HepG2 (cell line): Measurements from ENCODE around the gene DPH6. TPM values are rescaled to one million over a fixed set of nuclear protein-coding genes. Genes with fewer than 3 reads are reported as not detected.

ENCODE experiments used
- BRD4 ChIP-seq: sonication (generic); formaldehyde crosslinking; IDR thresholded peaks from 2 replicates; pipeline ENCODE4 v1.4.0; 2020; ENCODE audit warnings: missing genetic modification reagents
- DNMT3B ChIP-seq: conservative IDR thresholded peaks from 2 replicates; pipeline ENCODE4 v1.6.1; 2016; ENCODE audit warnings: missing biosample characterization, control low read depth
- IRF1 ChIP-seq: sonication (generic); formaldehyde crosslinking; IDR thresholded peaks from 2 replicates; pipeline ENCODE4 v1.4.0; 2020; ENCODE audit warnings: low read depth, mild to moderate bottlenecking, missing genetic modification reagents
- JARID2 ChIP-seq: sonication (generic); formaldehyde crosslinking; IDR thresholded peaks from 2 replicates; pipeline ENCODE4 v1.8.1; 2023; ENCODE audit warnings: missing genetic modification reagents, inconsistent platforms; ENCODE audit not compliant: insufficient replicate concordance
- MIXL1 ChIP-seq: IDR thresholded peaks from 2 replicates; pipeline ENCODE4 v1.6.1; 2016
- NCOA2 ChIP-seq: sonication (generic); formaldehyde crosslinking; IDR thresholded peaks from 2 replicates; pipeline ENCODE4 v1.8.0; 2022; ENCODE audit warnings: inconsistent platforms
- NCOA5 ChIP-seq: sonication (generic); formaldehyde crosslinking; IDR thresholded peaks from 2 replicates; pipeline ENCODE4 v1.4.0; 2020; ENCODE audit warnings: missing genetic modification reagents
- SRSF4 ChIP-seq: fragments of 200-400 bp; formaldehyde crosslinking; IDR thresholded peaks from one replicate; pipeline ENCODE4 v1.6.1; 2018; ENCODE audit warnings: mild to moderate bottlenecking, low read depth, low read length, moderate library complexity; ENCODE audit not compliant: poor library complexity, severe bottlenecking
- STAT5B ChIP-seq: sonication (generic); formaldehyde crosslinking; IDR thresholded peaks from 2 replicates; pipeline ENCODE4 v1.4.0; 2020; ENCODE audit warnings: missing genetic modification reagents
- TP53 ChIP-seq: sonication (generic); formaldehyde crosslinking; conservative IDR thresholded peaks from 2 replicates; pipeline ENCODE4 v1.4.0; 2020; ENCODE audit warnings: missing genetic modification reagents
- ZNF121 ChIP-seq: sonication (generic); formaldehyde crosslinking; IDR thresholded peaks from 2 replicates; pipeline ENCODE4 v1.5.0; 2020; ENCODE audit warnings: mild to moderate bottlenecking, missing genetic modification reagents
- ZNF224 ChIP-seq: sonication (generic); formaldehyde crosslinking; IDR thresholded peaks from 2 replicates; pipeline ENCODE4 v1.5.0; 2020; ENCODE audit warnings: mild to moderate bottlenecking, missing genetic modification reagents
- ZNF331 ChIP-seq: sonication (generic); formaldehyde crosslinking; IDR thresholded peaks from 2 replicates; pipeline ENCODE4 v1.4.0; 2020; ENCODE audit warnings: missing genetic modification reagents
- ZNF431 ChIP-seq: sonication (generic); formaldehyde crosslinking; IDR thresholded peaks from 2 replicates; pipeline ENCODE4 v1.9.0; 2022; ENCODE audit warnings: missing genetic modification reagents, low read depth, mild to moderate bottlenecking, borderline replicate concordance
- ZNF543 ChIP-seq: sonication (generic); formaldehyde crosslinking; IDR thresholded peaks from 2 replicates; pipeline ENCODE4 v1.4.0; 2020; ENCODE audit warnings: mild to moderate bottlenecking, missing genetic modification reagents
- ZSCAN30 ChIP-seq: sonication (generic); formaldehyde crosslinking; IDR thresholded peaks from 2 replicates; pipeline ENCODE4 v1.5.0; 2020; ENCODE audit warnings: mild to moderate bottlenecking, missing genetic modification reagents
- polyA plus RNA-seq, 8 experiments: library from polyadenylated mRNA; depleted of rRNA in 3 of 8; stranded (reverse) in 7 of 8; unstranded in 1 of 8; fragments of >200 nt; fragmentation: Illumina TruSeq in 4 of 8; extraction: Trizol in 4 of 8; gene quantifications; 2 replicates each; pipeline versions ENCODE4 v1.2.1 to v1.2.3, GENCODE V29; 2011 to 2016; ENCODE audit warnings: low read depth in 4 of 8, missing spikeins in 1 of 8, mixed read lengths in 1 of 8; ENCODE audit not compliant: insufficient read depth in 1 of 8
- total RNA-seq, 5 experiments: library from RNA; depleted of rRNA; stranded (reverse); fragments of >200 nt; fragmentation: Illumina TruSeq; extraction: Trizol; gene quantifications; 2 replicates each; pipeline ENCODE4 v1.2.3, GENCODE V29; 2016; ENCODE audit warnings: low read depth in 1 of 5
- TF ChIP-seq, protein P1 (sequence below): sonication (generic); formaldehyde crosslinking; IDR thresholded peaks from 2 replicates; pipeline ENCODE4 v1.4.0; 2020; ENCODE audit warnings: missing genetic modification reagents, borderline replicate concordance
- TF ChIP-seq, protein P2 (sequence below): IDR thresholded peaks from 2 replicates; pipeline ENCODE4 v1.6.1; 2016; ENCODE audit warnings: low read depth
- TF ChIP-seq, protein P3 (sequence below): sonication (generic); formaldehyde crosslinking; IDR thresholded peaks from 2 replicates; pipeline ENCODE4 v1.5.0; 2020; ENCODE audit warnings: mild to moderate bottlenecking, missing genetic modification reagents, moderate library complexity
- TF ChIP-seq, protein P4 (sequence below): sonication (generic); formaldehyde crosslinking; IDR thresholded peaks from 2 replicates; pipeline ENCODE4 v1.5.0; 2020; ENCODE audit warnings: mild to moderate bottlenecking, missing genetic modification reagents, borderline replicate concordance

Gene DPH6
- total and polyA plus RNA-seq, 2 of the 13 experiments (the other 11 are each of a cell fraction or from before 2014, with no cell fraction given): 10.2 to 25.8 TPM

GRCh38 chr15:35545824-35546510 lies at the start of gene DPH6 (continued):
- TF ChIP-seq, protein P1, sequence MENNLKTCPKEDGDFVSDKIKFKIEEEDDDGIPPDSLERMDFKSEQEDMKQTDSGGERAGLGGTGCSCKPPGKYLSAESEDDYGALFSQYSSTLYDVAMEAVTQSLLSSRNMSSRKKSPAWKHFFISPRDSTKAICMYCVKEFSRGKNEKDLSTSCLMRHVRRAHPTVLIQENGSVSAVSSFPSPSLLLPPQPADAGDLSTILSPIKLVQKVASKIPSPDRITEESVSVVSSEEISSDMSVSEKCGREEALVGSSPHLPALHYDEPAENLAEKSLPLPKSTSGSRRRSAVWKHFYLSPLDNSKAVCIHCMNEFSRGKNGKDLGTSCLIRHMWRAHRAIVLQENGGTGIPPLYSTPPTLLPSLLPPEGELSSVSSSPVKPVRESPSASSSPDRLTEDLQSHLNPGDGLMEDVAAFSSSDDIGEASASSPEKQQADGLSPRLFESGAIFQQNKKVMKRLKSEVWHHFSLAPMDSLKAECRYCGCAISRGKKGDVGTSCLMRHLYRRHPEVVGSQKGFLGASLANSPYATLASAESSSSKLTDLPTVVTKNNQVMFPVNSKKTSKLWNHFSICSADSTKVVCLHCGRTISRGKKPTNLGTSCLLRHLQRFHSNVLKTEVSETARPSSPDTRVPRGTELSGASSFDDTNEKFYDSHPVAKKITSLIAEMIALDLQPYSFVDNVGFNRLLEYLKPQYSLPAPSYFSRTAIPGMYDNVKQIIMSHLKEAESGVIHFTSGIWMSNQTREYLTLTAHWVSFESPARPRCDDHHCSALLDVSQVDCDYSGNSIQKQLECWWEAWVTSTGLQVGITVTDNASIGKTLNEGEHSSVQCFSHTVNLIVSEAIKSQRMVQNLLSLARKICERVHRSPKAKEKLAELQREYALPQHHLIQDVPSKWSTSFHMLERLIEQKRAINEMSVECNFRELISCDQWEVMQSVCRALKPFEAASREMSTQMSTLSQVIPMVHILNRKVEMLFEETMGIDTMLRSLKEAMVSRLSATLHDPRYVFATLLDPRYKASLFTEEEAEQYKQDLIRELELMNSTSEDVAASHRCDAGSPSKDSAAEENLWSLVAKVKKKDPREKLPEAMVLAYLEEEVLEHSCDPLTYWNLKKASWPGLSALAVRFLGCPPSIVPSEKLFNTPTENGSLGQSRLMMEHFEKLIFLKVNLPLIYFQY (CRISPR knock-in tag): no peak; the same call in 1 of the 2 replicates
- peak; percentile 88 for TF ChIP-seq ZNF543
- peak; percentile 97 for TF ChIP-seq ZNF331 (CRISPR knock-in tag)
- TF ChIP-seq ZSCAN30: no peak
- TF ChIP-seq ZNF431 (CRISPR knock-in tag): peak; percentile 80; the same call in 1 of the 2 replicates
- TF ChIP-seq, protein P2, sequence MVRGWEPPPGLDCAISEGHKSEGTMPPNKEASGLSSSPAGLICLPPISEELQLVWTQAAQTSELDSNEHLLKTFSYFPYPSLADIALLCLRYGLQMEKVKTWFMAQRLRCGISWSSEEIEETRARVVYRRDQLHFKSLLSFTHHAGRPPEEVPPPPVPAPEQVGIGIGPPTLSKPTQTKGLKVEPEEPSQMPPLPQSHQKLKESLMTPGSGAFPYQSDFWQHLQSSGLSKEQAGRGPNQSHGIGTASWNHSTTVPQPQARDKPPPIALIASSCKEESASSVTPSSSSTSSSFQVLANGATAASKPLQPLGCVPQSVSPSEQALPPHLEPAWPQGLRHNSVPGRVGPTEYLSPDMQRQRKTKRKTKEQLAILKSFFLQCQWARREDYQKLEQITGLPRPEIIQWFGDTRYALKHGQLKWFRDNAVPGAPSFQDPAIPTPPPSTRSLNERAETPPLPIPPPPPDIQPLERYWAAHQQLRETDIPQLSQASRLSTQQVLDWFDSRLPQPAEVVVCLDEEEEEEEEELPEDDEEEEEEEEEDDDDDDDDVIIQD: no peak
- no peak for TF ChIP-seq SRSF4
- TF ChIP-seq, protein P3, sequence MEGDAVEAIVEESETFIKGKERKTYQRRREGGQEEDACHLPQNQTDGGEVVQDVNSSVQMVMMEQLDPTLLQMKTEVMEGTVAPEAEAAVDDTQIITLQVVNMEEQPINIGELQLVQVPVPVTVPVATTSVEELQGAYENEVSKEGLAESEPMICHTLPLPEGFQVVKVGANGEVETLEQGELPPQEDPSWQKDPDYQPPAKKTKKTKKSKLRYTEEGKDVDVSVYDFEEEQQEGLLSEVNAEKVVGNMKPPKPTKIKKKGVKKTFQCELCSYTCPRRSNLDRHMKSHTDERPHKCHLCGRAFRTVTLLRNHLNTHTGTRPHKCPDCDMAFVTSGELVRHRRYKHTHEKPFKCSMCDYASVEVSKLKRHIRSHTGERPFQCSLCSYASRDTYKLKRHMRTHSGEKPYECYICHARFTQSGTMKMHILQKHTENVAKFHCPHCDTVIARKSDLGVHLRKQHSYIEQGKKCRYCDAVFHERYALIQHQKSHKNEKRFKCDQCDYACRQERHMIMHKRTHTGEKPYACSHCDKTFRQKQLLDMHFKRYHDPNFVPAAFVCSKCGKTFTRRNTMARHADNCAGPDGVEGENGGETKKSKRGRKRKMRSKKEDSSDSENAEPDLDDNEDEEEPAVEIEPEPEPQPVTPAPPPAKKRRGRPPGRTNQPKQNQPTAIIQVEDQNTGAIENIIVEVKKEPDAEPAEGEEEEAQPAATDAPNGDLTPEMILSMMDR: peak; percentile 8; the same call in 1 of the 2 replicates
- peak; percentile 42; the same call in 1 of the 2 replicates for TF ChIP-seq NCOA2 (CRISPR knock-in tag)
- TF ChIP-seq DNMT3B (CRISPR knock-in tag): no peak; the same call in 1 of the 2 replicates
- no peak for TF ChIP-seq IRF1 (CRISPR knock-in tag)
- no peak; the same call in 1 of the 2 replicates for TF ChIP-seq STAT5B (CRISPR knock-in tag)
- TF ChIP-seq TP53 (CRISPR knock-in tag): no peak
- TF ChIP-seq, protein P4, sequence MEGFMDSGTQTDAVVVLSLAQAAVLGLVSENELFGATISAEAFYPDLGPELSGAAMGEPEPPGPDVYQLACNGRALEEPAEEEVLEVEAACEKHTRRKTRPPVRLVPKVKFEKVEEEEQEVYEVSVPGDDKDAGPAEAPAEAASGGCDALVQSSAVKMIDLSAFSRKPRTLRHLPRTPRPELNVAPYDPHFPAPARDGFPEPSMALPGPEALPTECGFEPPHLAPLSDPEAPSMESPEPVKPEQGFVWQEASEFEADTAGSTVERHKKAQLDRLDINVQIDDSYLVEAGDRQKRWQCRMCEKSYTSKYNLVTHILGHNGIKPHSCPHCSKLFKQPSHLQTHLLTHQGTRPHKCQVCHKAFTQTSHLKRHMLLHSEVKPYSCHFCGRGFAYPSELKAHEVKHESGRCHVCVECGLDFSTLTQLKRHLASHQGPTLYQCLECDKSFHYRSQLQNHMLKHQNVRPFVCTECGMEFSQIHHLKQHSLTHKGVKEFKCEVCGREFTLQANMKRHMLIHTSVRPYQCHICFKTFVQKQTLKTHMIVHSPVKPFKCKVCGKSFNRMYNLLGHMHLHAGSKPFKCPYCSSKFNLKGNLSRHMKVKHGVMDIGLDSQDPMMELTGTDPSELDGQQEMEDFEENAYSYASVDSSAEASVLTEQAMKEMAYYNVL (CRISPR knock-in tag): no peak
- TF ChIP-seq ZNF121 (CRISPR knock-in tag): no peak
- no peak for TF ChIP-seq NCOA5 (CRISPR knock-in tag)
- no peak; the same call in 1 of the 2 replicates for TF ChIP-seq MIXL1 (CRISPR knock-in tag)
- no peak for TF ChIP-seq JARID2 (CRISPR knock-in tag)
- TF ChIP-seq BRD4 (CRISPR knock-in tag): peak; percentile 58; the same call in 1 of the 2 replicates
- TF ChIP-seq ZNF224 (CRISPR knock-in tag): no peak
